HG03045 (cell line): ENCODE results near the gene C14orf93.

ENCODE experiments used
- ATAC-seq: cut with Tn5 transposase; IDR thresholded peaks from one replicate; pipeline ENCODE4 v1.9.1; 2021; ENCODE audit warnings: mild to moderate bottlenecking, moderate library complexity; ENCODE audit not compliant: unreplicated experiment

The C14orf93 gene, protein sequence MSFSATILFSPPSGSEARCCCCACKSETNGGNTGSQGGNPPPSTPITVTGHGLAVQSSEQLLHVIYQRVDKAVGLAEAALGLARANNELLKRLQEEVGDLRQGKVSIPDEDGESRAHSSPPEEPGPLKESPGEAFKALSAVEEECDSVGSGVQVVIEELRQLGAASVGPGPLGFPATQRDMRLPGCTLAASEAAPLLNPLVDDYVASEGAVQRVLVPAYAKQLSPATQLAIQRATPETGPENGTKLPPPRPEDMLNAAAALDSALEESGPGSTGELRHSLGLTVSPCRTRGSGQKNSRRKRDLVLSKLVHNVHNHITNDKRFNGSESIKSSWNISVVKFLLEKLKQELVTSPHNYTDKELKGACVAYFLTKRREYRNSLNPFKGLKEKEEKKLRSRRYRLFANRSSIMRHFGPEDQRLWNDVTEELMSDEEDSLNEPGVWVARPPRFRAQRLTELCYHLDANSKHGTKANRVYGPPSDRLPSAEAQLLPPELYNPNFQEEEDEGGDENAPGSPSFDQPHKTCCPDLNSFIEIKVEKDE

DNA sequence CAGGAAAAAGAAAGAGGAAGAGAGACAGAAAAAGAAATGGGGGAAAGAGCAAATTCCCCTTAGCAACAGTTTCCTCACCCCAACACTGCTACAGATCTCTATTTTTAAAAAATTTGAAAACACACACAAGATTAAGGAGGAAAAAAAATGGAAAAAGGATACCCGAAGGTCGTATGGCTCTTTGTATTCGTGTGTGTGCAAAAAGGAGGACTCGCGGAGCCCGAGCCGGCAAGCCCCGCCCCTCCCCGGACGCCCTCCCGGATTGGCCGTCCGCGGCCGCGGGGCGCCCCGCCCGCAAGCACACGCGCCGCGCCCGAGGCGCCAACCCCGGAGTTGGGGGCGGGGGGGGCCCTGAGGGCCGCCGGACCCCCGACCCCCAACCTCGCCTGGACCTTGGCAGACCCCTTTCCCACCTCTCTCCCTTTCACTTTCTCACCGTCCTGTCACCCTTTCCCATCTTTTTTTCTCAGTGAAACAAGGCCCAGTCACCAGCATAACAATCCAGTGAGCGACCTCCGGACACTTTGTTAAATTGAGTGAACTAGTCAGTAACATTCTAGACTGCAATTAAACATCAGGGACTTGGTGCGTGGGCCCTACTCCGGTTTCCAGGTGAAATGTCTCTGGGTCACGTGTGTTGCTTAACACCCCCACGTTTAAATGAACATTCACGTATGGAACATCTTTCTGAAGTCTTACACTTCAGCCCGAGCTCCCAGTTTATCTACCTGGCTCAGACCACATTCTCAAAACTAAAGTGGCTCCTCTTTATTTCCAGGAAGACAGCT, at the start of gene C14orf93:
Gene C14orf93, minus strand, starts transcription at position 205 of the 788 bp plus-strand sequence. CDS start 11,120 bp downstream, outside the sequence.
- peak; percentile 39 for ATAC-seq

GRCh38 chr14:23058654-23059504, 48.9 kb upstream of the C14orf93 start:
- no peak for ATAC-seq

- peak; percentile 55 for ATAC-seq
Measured at GRCh38 chr14:23057757-23058653, 48.1 kb upstream of the C14orf93 start.

- peak; percentile 52 for ATAC-seq
Measured at GRCh38 chr14:23056956-23057756, 47.2 kb upstream of the C14orf93 start, which contains the start of gene CDH24. TSS of gene CDH24 (minus strand) at chr14:23057520. CDS start at chr14:23055733, 1,787 bp downstream.

DNA sequence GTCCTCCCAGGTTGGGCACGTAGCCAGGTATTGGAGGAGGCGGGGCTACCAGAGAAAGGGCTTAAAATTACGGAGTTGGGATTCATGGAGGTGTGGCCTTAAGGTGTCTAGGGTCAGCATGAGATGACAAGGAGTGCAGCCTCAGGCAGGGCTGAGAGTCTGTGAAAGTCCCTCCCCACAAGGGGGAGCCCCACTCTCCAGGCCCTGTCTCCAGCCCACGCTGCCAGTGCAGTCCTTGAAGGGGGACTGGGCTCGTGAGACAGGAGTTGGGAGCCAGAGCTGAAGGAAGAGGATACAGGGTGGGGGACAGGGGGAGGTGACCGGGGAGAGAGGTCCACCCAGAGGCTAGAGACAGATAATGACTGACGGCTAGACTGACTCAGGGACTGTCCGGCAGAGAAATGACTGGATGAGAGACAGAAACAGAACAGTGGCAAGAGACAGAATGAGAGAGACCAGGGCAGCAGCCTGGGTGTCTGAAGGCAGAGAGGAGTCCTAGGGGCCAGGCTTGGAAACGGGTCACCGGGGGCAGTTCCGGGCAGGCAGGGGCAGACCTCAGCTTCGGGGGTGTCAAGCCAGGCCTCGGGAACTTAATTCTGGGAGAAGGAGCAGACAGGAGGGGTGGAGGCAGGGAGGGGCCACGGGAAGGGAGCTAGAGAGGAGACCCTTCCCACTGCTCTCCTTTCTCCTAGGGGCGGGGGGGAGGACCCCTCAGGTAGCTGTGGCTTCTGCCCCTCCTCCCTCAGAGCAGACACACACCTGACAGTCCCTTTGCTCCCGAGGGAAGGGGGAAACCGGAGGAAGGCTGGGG, 46.4 kb upstream of the C14orf93 start:
- ATAC-seq, result peak; percentile 52

DNA sequence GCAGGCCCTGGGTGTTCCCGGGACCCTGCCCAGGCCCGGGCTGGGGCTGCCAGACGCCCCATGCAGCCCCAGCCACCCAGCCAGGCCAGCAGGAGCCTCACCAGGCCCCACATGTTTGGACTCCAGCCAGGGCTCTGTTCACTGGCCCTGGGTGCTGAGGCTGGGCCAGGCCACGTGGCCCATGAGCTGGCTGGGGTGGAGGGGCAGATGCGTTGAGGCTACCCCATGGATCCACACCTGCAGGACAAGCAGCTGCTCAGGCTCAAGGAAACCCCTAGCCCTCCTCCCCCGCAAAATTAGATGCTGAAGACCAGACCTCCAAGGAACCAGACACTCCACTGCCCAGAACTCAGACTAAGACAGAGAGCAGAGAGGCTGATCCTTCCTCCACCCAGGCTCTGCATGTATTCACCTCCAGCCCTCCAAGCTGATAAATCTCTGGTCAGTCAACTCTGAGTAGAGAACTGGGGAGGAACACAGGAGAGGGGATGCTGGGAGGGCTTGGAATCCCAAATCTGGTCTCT, 45.7 kb upstream of the C14orf93 start:
- ATAC-seq, result no peak

DNA sequence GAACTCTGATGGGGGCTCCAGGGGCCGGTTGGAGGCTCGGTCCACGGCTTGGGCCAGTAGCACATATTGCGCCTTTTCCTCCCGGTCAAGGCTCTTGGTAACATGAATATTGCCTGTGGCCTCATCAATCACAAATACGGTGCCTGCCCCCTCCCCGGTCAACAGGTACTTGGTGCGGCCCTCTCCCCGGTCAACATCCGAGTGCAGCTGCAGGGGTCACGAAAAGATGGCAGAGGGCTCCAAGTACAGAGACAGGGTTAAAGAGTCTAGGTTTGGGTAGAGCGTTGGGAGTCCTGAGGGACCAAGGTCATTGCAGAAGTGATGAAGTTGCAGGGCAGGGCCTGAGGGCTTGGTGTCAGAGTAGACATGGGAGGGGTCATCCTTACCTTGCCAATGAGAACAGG, 45.2 kb upstream of the C14orf93 start:
- ATAC-seq, result no peak

GRCh38 chr14:23054000-23054811, 44.3 kb upstream of the C14orf93 start:
- ATAC-seq, result no peak

- no peak for ATAC-seq
Measured at GRCh38 chr14:23053426-23053825, 43.5 kb upstream of the C14orf93 start.

- ATAC-seq, result no peak
Measured at GRCh38 chr14:23052671-23053070, 42.7 kb upstream of the C14orf93 start.

- ATAC-seq, result no peak
Measured at GRCh38 chr14:23052182-23052623, 42.3 kb upstream of the C14orf93 start.

GRCh38 chr14:23051141-23052057, 41.5 kb upstream of the C14orf93 start:
- ATAC-seq, result no peak

- ATAC-seq, result no peak
Measured at GRCh38 chr14:23049011-23049410, 39.1 kb upstream of the C14orf93 start.

- no peak for ATAC-seq
Measured at GRCh38 chr14:23047751-23048693, 38.1 kb upstream of the C14orf93 start.
